Erythroblast (primary cell): ENCODE measurements around the gene XPR1.
"Not testable (repeated sequence)": the region's sequence is repeated elsewhere in the genome, so short reads cannot be mapped to it uniquely, and the experiment has no call there.

Source experiments
- DNase-seq, 2 experiments: peaks; one replicate each; lab custom pipeline; 2025; lab: John Stamatoyannopoulos, UW
- GATA1 ChIP-seq: IDR thresholded peaks from 2 replicates; pipeline ENCODE4 v1.6.1; 2011; ENCODE audit warnings: low read depth, mild to moderate bottlenecking, control low read depth, low read length, moderate library complexity
- POLR2A ChIP-seq: IDR thresholded peaks from 2 replicates; pipeline ENCODE4 v1.6.1; 2011; ENCODE audit warnings: mild to moderate bottlenecking, low read length

XPR1 gene

DNA sequence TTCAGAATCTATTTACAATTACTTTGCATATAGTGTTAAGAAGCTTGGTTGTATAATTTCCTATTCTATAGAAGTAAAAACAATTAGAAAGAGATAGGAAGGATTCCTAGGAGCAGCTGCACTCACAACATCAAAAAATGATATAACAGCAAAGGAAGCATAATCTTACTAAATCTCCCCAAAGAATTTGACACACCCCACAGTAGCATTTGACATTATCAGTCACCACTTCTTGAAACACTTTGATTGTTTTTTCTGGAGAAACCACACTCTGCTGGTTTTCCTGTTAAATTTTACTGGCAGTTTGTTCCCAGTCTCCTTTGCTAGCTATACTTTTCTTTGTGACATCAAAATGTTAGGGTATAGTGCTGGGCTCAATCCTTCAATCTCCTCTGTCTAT lies 180.1 kb downstream of the XPR1 start:
- DNase-seq = no peak
- TF ChIP-seq GATA1 (no peak), POLR2A (no peak)

DNA sequence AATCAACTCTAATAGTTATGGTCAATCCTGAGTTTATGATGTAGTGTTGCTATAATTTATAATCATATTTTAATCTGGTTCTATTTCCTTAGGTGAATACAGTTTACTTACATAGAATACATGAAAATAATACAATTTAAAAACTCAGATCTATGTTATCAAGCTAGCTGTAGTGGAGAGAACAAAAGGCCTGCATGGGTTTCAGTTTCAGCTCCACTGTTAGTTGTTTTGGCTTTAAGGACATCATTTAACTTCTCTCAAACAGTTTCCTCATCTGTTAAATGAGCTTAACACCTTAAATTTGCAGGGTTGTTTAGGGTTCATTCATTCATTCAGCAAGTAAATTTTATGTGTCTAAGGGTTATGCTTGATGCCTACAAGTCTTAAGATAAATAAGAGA lies 182.4 kb downstream of the XPR1 start:
- TF ChIP-seq GATA1 = no peak
- no peak for TF ChIP-seq POLR2A
- DNase-seq = no peak

DNA sequence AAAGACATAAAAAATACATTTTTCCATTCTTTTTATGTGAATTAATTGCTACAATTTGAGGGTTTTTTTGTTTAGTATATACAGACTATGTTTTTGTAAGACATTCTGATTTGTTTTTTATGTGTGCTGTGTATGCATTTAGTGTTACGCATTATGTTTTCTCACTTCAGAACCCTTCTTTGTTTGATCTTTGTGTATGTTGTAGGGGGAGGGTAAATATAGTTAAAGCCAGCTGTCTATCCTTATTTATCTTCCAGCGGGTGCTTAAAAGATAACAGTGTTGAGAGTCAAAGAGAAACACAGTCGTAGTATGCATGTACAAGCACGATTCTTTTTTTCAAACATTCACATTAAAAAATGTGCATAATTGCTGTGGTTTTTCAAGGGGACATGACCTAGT lies 183.4 kb downstream of the XPR1 start:
- TF ChIP-seq GATA1 (no peak), POLR2A (no peak)
- peak; percentile 10 to 38 for DNase-seq

DNA sequence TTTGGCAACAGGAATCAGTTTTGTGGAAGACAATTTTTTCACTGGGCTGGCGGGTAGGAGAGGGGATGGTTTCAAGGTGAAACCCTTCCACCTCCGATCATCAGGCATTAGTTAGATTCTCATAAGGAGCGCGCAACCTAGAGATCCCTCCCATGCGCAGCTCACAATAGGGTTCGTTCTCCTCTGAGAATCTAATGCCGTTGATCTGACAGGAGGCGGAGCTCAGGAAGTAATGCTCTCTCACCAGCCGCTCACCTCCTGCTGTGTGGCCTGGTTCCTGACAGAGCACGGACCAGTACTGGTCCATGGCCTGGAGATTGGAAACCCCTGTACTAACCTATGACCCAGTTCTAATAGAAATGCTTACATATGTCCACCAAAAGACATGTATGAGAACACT lies 184.3 kb downstream of the XPR1 start:
- TF ChIP-seq GATA1 = no peak
- TF ChIP-seq POLR2A = no peak

DNA sequence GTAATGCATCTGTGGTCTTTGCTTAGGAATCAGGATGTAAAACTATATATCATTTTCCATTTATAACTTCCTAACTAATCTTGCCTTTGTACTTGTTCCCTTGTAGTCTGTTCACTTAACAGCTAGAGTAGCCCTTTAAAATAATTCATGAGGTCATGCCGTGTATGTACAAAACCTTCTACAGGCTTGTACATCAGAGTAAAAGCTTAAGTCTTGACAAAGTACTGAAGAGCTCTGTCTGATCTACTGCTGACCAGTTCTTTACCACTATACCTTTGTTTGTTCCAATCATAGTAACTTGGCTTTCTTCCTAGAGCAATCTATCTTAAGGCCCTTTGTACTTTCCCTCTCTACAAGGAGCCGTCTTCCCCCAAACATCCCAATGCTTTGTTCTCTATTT lies 190.1 kb downstream of the XPR1 start:
- DNase-seq = no peak
- TF ChIP-seq GATA1 (no peak), POLR2A (no peak)

More for the DNA sequence above, 184.3 kb downstream of the XPR1 start:
- no peak for DNase-seq

DNA sequence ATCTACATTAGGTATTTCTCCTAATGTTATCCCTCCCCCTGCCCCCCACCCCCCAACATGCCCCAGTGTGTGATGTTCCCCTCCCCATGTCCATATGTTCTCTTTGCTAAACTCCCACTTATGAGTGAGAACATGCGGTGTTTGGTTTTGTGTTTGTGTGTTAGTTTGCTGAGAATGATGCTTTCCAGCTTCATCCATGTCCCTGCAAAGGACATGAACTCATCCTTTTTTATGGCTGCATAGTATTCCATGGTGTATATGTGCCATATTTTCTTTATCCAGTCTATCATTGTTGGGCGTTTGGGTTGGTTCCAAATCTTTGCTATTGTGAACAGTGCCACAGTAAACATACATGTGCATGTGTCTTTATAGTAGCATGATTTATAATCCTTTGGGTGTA lies 199.7 kb downstream of the XPR1 start:
- not testable (repeated sequence) for DNase-seq

DNA sequence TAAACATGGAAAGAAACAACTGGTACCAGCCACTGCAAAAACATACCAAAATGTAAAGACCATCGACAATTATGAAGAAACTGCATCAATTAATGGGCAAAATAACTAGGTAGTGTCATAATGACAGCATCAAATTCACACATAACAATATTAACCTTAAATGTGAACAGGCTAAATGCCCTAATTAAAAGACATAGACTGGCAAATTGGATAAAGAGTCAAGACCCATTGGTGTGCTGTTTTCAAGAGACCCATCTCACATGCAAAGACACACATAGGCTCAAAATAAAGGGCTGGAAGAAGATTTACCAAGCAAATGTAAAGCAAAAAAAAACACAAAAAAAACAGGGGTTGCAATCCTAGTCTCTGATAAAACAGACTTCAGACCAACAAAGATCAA lies 201.4 kb downstream of the XPR1 start:
- not testable (repeated sequence) for DNase-seq

DNA sequence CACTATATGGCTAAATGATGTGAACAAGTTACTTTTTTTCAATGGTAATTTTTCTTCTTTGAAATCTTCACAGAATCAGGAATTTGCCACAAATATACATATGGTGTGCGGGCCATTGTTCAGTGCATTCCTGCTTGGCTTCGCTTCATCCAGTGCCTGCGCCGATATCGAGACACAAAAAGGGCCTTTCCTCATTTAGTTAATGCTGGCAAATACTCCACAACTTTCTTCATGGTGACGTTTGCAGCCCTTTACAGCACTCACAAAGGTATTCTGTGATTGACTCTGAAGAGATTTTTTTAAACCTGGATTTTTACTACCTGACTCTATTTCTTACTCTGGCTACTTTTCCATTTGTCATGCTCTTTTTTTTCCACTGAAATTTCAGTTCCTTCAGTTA lies 204.6 kb downstream of the XPR1 start:
- TF ChIP-seq GATA1 (no peak), POLR2A (no peak)
- DNase-seq = no peak

DNA sequence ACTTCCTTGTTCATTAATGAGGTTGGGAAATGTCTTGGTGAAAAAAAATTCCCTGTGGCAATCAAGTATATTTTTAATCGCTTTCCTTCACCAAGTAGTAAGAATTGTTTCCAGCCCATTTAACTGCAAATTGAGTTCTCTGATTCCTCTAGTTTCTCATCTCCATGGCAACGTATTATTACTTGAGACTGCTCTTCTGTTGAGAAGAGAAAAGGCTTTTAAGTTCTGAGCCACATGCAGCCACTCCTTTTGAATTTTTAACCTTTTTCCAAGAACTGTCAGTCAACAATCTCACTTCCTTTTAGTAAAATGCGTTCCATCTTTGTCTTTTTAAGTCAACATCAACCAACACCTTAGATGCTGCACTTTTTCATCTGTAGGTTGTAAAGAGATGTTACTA lies 205.2 kb downstream of the XPR1 start:
- TF ChIP-seq GATA1 = no peak
- no peak for TF ChIP-seq POLR2A
- no peak for DNase-seq

DNA sequence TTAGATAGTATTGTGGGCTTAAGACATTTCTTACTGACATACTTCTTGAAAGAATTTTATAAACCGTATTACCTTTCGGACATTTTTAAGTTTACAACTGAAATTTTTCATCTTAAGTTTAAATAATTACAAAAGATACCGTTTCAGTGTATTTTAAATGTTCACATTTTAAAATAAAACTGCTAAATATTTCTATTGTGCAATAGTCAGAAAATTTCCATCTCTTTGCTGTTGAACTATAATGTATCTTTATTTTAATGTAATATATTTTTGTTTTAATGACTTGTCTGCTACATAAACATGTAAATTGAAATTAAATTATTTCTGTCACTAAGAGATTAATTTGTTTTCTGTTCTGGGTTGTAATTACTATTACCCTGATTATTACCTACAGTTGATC lies 206.7 kb downstream of the XPR1 start:
- no peak for DNase-seq
- TF ChIP-seq POLR2A (no peak), GATA1 (no peak)

DNA sequence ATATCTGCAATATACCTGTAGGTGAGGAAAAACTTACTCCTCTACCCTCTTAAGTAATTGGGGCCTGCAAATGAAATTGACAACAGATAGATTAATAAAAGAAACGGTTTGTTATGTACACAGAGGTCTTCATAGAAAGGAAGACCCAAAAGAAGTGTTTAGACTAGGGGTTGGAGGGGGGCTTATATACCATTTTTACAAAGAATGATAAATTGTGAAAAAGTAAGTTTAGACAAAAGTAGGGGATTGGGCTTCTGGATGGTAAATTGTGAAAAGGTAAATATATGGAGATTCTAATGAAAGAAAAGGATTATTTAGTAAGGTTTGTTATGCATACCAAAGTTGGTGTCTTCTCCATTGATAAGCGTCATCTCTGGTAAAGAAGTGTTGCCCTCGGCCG lies 207.7 kb downstream of the XPR1 start:
- TF ChIP-seq POLR2A (no peak), GATA1 (no peak)
- DNase-seq = no peak

DNA sequence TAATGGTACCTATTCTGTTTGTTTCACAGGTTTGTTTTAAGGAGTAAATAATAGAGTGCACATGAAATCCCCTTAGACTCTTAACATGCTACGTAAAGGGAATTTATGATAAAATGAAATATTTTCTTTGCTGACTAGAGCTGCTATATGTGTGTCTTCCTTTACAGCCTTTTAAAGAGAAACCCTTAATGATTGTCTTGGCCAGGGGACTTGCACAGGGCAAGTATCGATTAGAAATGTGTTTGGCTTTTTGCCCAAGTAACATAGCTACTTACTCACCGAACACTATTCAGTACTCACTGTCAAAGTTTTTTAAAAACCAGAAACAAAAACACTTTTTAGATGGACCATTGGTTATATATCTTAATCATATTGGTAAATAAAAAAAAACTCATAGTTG lies 209.6 kb downstream of the XPR1 start:
- DNase-seq = no peak
- TF ChIP-seq POLR2A (no peak), GATA1 (no peak)

DNA sequence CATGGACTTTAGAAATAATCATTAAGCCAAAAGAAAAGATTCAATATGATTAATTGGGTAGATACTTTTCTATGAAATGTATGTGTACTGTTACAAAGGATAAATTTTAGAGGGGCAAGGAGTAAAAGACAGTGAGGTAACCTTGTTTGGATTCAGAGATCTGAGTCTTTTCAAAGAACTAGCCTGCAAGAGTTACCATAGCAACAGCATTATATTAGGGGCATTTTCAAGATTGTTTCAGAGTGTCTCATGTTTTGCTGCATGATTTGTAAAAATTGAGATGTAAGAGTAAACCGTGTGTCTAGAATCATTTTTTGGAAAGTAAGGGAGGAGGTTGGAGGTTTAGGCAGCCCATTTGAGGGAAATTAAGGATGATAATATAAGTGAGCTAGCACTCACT lies 210.2 kb downstream of the XPR1 start:
- no peak for TF ChIP-seq GATA1
- no peak for TF ChIP-seq POLR2A
- no peak for DNase-seq

DNA sequence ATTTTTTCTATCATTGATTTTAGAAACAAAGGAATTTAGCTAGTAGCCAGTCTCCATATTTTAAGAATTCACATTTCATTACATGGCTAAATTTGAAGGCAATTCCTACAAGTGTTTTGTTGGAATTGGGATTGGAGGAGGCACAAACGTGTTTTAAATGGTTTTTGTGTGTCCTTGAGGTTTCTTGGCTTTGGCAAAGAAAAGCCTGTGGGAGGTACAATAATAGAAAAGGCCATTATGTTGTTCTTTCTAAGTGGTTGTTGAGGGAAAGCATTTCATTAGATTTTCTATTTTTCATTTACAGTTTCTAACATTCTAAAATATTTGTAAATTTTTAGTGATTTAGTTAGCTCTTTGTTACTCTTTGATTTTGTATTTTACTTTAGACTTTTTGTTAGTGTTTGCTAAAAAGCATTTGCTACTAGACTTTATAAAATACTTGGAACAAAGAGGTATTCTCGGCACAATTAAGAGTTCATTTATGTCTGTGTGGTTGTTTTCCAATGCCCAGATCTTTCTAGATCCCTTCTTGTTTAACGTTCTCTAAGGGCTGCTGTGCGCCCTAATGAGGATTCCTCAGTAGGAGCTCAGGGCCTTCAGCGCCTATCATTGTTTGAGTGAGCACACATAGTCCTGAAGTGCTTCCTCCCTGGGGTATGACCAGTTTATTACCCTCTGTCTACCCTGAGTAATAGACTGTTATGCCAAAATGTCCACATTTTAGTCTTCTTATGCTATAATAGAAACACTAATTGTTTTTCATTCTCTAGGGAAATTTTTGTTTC lies 210.9 kb downstream of the XPR1 start:
- DNase-seq = no peak
- TF ChIP-seq GATA1 (no peak), POLR2A (no peak)

DNA sequence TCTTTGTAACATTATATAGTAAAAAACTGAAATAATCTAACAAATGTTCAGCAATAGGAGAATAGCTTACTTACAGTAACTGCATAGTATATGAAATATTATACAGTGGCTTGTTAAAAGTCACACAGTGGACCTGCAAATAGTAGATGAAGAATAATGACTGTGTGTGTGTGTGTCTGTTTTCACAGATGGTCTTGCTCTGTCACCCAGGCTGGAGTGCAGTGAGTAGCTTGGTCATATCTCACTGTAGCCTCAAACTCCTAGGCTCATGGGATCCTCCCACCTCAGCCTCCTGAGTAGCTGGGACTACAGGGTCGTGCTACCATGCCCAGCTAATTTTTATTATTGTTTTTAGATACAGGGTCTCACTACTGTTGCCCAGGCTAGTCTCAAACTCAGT lies 213.5 kb downstream of the XPR1 start:
- no peak for TF ChIP-seq GATA1
- TF ChIP-seq POLR2A = no peak
- peak; percentile 36 to 58 for DNase-seq
